ENCODE results near the gene ABHD12B.

Gene ABHD12B

DNA sequence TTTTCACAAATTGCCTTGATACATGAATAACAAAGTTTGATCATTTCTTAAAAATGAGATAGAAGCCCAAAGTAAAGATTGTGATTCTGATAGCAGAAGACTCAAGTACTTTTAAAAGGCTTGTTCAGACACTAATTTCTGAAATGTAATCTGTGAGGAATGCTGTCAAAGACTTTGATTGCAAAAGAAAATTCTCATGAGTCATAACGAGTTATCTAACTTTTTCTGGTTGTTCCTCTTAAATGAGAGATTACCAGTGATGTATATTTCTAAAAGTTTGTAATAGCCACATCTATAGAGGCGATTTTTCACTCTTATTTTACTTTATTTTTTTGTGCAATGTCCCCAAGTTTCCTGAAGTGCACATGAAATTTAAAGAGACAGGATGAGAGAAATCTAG lies 65.5 kb downstream of the ABHD12B start:
- no peak for TF ChIP-seq POLR2AphosphoS5 (IDR thresholded peaks at IDR 0.05; ENCODE audit: low read depth, low read length)
- no peak for TF ChIP-seq TAF1 (IDR thresholded peaks at IDR 0.05; ENCODE audit: borderline replicate concordance, insufficient read depth, low read length)
- no peak for TF ChIP-seq FOXP2 (optimal IDR thresholded peaks at IDR 0.05; ENCODE audit: borderline replicate concordance, extremely low read depth, extremely low read length, insufficient read depth)
- no peak for TF ChIP-seq SIN3A (IDR thresholded peaks at IDR 0.05; ENCODE audit: borderline replicate concordance, insufficient read depth, low read length)
- TF ChIP-seq, protein P1, sequence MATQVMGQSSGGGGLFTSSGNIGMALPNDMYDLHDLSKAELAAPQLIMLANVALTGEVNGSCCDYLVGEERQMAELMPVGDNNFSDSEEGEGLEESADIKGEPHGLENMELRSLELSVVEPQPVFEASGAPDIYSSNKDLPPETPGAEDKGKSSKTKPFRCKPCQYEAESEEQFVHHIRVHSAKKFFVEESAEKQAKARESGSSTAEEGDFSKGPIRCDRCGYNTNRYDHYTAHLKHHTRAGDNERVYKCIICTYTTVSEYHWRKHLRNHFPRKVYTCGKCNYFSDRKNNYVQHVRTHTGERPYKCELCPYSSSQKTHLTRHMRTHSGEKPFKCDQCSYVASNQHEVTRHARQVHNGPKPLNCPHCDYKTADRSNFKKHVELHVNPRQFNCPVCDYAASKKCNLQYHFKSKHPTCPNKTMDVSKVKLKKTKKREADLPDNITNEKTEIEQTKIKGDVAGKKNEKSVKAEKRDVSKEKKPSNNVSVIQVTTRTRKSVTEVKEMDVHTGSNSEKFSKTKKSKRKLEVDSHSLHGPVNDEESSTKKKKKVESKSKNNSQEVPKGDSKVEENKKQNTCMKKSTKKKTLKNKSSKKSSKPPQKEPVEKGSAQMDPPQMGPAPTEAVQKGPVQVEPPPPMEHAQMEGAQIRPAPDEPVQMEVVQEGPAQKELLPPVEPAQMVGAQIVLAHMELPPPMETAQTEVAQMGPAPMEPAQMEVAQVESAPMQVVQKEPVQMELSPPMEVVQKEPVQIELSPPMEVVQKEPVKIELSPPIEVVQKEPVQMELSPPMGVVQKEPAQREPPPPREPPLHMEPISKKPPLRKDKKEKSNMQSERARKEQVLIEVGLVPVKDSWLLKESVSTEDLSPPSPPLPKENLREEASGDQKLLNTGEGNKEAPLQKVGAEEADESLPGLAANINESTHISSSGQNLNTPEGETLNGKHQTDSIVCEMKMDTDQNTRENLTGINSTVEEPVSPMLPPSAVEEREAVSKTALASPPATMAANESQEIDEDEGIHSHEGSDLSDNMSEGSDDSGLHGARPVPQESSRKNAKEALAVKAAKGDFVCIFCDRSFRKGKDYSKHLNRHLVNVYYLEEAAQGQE (IDR thresholded peaks at IDR 0.05; ENCODE audit: insufficient read depth in 1 of 2, low read depth in 2 of 2, low read length in 2 of 2), result no peak

DNA sequence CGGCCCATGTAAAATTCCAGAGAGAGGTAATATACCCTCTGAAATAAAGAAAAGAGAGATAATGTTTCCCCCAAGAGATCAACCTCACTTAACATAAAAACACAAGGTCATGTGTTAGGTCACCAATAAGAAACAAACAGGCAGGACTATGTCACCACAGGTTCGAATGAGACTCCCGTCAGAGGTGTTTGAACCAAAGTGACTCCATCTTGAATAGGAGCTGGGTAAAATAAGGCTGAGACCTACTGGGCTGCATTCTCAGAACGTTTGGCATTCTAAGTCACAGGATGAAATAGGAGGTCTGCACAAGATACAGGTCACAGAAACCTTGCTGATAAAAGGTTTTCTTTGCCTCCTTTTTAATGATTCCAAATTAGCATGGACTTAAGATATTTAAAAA lies 65.9 kb downstream of the ABHD12B start:
- TF ChIP-seq FOXP2 (optimal IDR thresholded peaks at IDR 0.05; ENCODE audit: borderline replicate concordance, extremely low read depth, extremely low read length, insufficient read depth), result no peak
- no peak for TF ChIP-seq TAF1 (IDR thresholded peaks at IDR 0.05; ENCODE audit: borderline replicate concordance, insufficient read depth, low read length)
- TF ChIP-seq POLR2AphosphoS5 (IDR thresholded peaks at IDR 0.05; ENCODE audit: low read depth, low read length), result no peak
- TF ChIP-seq, protein P1 (IDR thresholded peaks at IDR 0.05; ENCODE audit: insufficient read depth in 1 of 2, low read depth in 2 of 2, low read length in 2 of 2), result no peak
- no peak for TF ChIP-seq SIN3A (IDR thresholded peaks at IDR 0.05; ENCODE audit: borderline replicate concordance, insufficient read depth, low read length)

DNA sequence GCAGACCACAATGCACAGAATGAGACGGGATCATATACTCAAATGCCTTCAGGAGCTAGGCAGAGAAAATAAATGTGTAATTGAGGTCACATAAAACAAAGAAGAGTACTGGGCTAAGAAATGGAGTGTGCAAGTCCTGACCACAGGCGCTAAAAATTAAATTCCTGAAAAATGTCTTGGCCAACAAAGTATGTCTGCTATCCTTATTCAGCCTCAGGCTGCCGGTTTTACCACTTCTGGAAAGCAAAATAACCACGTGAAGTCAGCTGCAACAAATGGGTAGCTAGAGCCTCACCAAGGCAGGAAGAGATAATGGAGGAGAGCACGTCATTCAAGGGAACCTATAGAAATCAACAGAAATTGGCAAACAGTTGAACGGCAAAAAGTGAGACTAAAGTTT lies 69.3 kb downstream of the ABHD12B start:
- TF ChIP-seq SIN3A (IDR thresholded peaks at IDR 0.05; ENCODE audit: borderline replicate concordance, insufficient read depth, low read length), result no peak
- TF ChIP-seq TAF1 (IDR thresholded peaks at IDR 0.05; ENCODE audit: borderline replicate concordance, insufficient read depth, low read length), result no peak
- TF ChIP-seq, protein P1 (IDR thresholded peaks at IDR 0.05; ENCODE audit: insufficient read depth in 1 of 2, low read depth in 2 of 2, low read length in 2 of 2), result no peak
- no peak for TF ChIP-seq POLR2AphosphoS5 (IDR thresholded peaks at IDR 0.05; ENCODE audit: low read depth, low read length)
- no peak for TF ChIP-seq FOXP2 (optimal IDR thresholded peaks at IDR 0.05; ENCODE audit: borderline replicate concordance, extremely low read depth, extremely low read length, insufficient read depth)

DNA sequence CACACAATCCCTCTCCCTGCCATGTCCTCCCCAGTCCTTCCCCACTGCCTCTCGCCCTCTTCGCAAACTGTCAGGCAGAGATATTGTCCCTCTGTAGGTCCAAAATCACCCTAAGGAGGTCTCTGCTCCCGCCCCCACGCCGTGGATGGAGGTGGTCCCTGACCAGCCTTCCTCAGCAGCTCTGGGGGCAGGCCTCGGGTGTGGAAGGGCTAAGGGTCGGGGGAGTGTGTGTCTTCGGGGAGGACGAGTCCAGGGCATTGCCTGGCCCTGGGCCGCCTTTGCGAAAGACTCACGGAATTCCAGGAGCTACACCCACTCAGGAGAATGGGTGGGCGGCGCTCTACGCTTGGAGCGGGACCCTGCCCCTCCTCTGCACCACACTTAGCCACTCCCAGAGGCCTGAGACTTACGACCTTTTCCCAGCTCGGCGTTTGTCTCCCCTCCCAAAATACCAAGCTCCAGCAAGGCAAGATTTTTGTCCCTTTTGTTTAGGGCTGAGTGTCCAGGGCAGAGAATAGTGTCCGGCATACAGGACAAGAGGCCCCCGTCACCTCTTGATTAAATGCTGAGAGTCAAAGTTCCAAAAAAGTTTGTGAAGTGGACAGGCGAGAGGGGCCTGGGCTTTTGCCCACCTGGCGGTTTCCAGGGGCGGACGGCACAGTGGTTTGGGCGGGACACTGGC lies 71.5 kb downstream of the ABHD12B start:
- TF ChIP-seq POLR2AphosphoS5 (IDR thresholded peaks at IDR 0.05; ENCODE audit: low read depth, low read length) (no peak), TAF1 (IDR thresholded peaks at IDR 0.05; ENCODE audit: borderline replicate concordance, insufficient read depth, low read length) (no peak), FOXP2 (optimal IDR thresholded peaks at IDR 0.05; ENCODE audit: borderline replicate concordance, extremely low read depth, extremely low read length, insufficient read depth) (no peak), SIN3A (IDR thresholded peaks at IDR 0.05; ENCODE audit: borderline replicate concordance, insufficient read depth, low read length) (no peak)
- TF ChIP-seq, protein P1 (IDR thresholded peaks at IDR 0.05; ENCODE audit: insufficient read depth in 1 of 2, low read depth in 2 of 2, low read length in 2 of 2), result no peak
